ENCODE measurements around the gene SP110. TPM values are rescaled to one million over a fixed set of nuclear protein-coding genes. Genes with fewer than 3 reads are reported as not detected.

Gene SP110
- total and polyA plus RNA-seq, 8 donors = 22.9 to 48.4 (median 39.3) TPM

- H3K36me3 ChIP-seq = no peaks in the 10 kb centered on the region
- H3K27ac ChIP-seq = peak overlapping the region; percentile 74 to 80
- H3K27me3 ChIP-seq = no peaks in the 10 kb centered on the region
- no peak overlapping the region for H3K4me3 ChIP-seq
- TF ChIP-seq CTCF (IDR thresholded peaks at IDR 0.05) = no peak
- ATAC-seq = peak; percentile 84
- H3K4me1 ChIP-seq = peaks cover 5 to 36% of the 10 kb centered on the region in 2 donors
- H3K9me3 ChIP-seq = peaks cover 0 to 13% of the 10 kb centered on the region in 2 donors
- DNase-seq = peak in 1 of 4 donors; percentile 62
- intact Hi-C loops (cut with DNase I) = no loop called here
Observed at GRCh38 chr2:230130668-230131364, 89.0 kb downstream of the SP110 start.

GRCh38 chr2:230129343-230129742, 90.4 kb downstream of the SP110 start:
- intact Hi-C loops (cut with DNase I) = no loop called here
- peaks cover 0 to 13% of the 10 kb centered on the region in 2 donors for H3K9me3 ChIP-seq
- no peaks in the 10 kb centered on the region for H3K27me3 ChIP-seq
- no peak for TF ChIP-seq CTCF (IDR thresholded peaks at IDR 0.05)
- ATAC-seq (no peak), DNase-seq (peak in 1 of 4 donors; percentile 48)
- H3K4me1 ChIP-seq = peaks cover 5 to 49% of the 10 kb centered on the region in 2 donors
- H3K27ac ChIP-seq = peak overlapping the region; percentile 63 to 80
- no peaks in the 10 kb centered on the region for H3K36me3 ChIP-seq
- no peak overlapping the region for H3K4me3 ChIP-seq

GRCh38 chr2:230128623-230129342, 91.0 kb downstream of the SP110 start:
- intact Hi-C loops (cut with DNase I) = no loop called here
- peaks cover 0 to 8% of the 10 kb centered on the region in 2 donors for H3K9me3 ChIP-seq
- peak overlapping the region; percentile 63 to 80 for H3K27ac ChIP-seq
- ATAC-seq (peak; percentile 36), DNase-seq (peak in 2 of 4 donors; percentile 23 to 38)
- H3K36me3 ChIP-seq = no peaks in the 10 kb centered on the region
- no peaks in the 10 kb centered on the region for H3K27me3 ChIP-seq
- H3K4me1 ChIP-seq = peaks cover 5 to 49% of the 10 kb centered on the region in 2 donors
- H3K4me3 ChIP-seq = no peak overlapping the region
- TF ChIP-seq CTCF (IDR thresholded peaks at IDR 0.05) = no peak

- no peak overlapping the region for H3K4me3 ChIP-seq
- no peaks in the 10 kb centered on the region for H3K36me3 ChIP-seq
- ATAC-seq = no peak
- H3K27ac ChIP-seq = no peak overlapping the region
- no peaks in the 10 kb centered on the region for H3K9me3 ChIP-seq
- peaks cover 5 to 49% of the 10 kb centered on the region in 2 donors for H3K4me1 ChIP-seq
- DNase-seq = no peak
- intact Hi-C loops (cut with DNase I) = no loop called here
- no peaks in the 10 kb centered on the region for H3K27me3 ChIP-seq
- TF ChIP-seq CTCF (IDR thresholded peaks at IDR 0.05) = no peak
Observed at GRCh38 chr2:230127195-230127594, 92.6 kb downstream of the SP110 start.

GRCh38 chr2:230124757-230125431, 94.9 kb downstream of the SP110 start:
- Histone ChIP-seq H3K36me3 (no peaks in the 10 kb centered on the region), H3K4me3 (peak overlapping the region in 1 of 2 donors; percentile 0), H3K27me3 (no peaks in the 10 kb centered on the region), H3K27ac (peak overlapping the region in 1 of 2 donors; percentile 72), H3K4me1 (peaks cover 5 to 45% of the 10 kb centered on the region in 2 donors), H3K9me3 (peaks cover 0 to 3% of the 10 kb centered on the region in 2 donors)
- peak; percentile 75 for ATAC-seq
- no peak for TF ChIP-seq CTCF (IDR thresholded peaks at IDR 0.05)
- intact Hi-C loops (cut with DNase I) = no loop called here
- DNase-seq = peak in 3 of 4 donors; percentile 20 to 86 (median 66)
